ENCODE data around the gene YARS1.

The YARS1 gene

GRCh38 chr1:32733582-32734321, 83.4 kb downstream of the YARS1 start:
- no peak for ATAC-seq
- TF ChIP-seq PPARA (CRISPR knock-in tag; IDR thresholded peaks at IDR 0.05; ENCODE audit: borderline replicate concordance) (no peak), TOX (CRISPR knock-in tag; IDR thresholded peaks at IDR 0.05; ENCODE audit: borderline replicate concordance) (no peak), ESRRG (CRISPR knock-in tag; IDR thresholded peaks at IDR 0.05) (no peak), ISL1 (CRISPR knock-in tag; IDR thresholded peaks at IDR 0.05) (no peak), ZC3H10 (CRISPR knock-in tag; IDR thresholded peaks at IDR 0.05) (no peak), ZNF565 (CRISPR knock-in tag; conservative IDR thresholded peaks at IDR 0.05; ENCODE audit: low read depth) (no peak), TSHZ2 (CRISPR knock-in tag; IDR thresholded peaks at IDR 0.05) (no peak), OSR1 (CRISPR knock-in tag; IDR thresholded peaks at IDR 0.05) (no peak)
- TF ChIP-seq, protein P1, sequence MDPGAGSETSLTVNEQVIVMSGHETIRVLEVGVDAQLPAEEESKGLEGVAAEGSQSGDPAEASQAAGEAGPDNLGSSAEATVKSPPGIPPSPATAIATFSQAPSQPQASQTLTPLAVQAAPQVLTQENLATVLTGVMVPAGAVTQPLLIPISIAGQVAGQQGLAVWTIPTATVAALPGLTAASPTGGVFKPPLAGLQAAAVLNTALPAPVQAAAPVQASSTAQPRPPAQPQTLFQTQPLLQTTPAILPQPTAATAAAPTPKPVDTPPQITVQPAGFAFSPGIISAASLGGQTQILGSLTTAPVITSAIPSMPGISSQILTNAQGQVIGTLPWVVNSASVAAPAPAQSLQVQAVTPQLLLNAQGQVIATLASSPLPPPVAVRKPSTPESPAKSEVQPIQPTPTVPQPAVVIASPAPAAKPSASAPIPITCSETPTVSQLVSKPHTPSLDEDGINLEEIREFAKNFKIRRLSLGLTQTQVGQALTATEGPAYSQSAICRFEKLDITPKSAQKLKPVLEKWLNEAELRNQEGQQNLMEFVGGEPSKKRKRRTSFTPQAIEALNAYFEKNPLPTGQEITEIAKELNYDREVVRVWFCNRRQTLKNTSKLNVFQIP (CRISPR knock-in tag; IDR thresholded peaks at IDR 0.05; ENCODE audit: borderline replicate concordance, low read depth), result no peak
- TF ChIP-seq, protein P2, sequence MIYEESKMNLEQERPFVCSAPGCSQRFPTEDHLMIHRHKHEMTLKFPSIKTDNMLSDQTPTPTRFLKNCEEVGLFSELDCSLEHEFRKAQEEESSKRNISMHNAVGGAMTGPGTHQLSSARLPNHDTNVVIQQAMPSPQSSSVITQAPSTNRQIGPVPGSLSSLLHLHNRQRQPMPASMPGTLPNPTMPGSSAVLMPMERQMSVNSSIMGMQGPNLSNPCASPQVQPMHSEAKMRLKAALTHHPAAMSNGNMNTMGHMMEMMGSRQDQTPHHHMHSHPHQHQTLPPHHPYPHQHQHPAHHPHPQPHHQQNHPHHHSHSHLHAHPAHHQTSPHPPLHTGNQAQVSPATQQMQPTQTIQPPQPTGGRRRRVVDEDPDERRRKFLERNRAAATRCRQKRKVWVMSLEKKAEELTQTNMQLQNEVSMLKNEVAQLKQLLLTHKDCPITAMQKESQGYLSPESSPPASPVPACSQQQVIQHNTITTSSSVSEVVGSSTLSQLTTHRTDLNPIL (CRISPR knock-in tag; IDR thresholded peaks at IDR 0.05; ENCODE audit: low read depth), result no peak

DNA sequence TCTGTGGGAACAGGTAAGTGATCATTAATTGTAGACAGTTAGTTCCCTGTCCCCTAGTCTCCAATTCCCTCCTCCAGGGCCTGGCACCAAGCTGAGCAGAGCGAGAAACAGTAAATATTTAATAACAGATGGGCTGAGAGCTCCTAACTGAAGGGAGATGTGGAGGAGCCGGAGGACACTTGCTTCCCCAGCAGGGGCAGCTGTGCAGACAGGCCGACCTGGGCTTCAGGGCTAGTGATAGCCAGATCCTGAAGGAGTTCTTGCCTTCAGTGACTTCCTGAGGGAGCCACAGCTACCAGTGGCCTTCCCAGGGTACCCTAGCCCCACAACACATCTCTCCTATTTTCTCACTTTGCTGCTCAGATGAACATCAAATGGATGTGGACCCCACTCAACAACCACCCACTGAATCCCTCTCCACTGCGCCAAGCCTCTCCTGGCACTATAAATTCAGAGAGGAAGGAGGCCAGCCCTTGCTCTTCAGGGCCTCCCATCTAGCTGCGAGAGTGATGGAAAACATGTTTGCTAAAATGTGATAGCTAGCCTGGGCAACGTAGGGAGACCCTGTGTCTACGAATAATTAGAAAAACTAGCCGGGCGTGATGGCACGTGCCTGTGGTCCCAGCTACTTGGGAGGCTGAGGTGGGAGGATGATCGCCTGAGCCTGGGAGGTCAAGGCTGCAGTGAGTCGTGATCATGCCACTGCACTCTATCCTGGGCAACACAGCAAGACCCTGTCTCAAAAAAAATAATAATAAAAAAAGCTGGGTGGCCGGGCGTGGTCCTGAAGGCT, 87.7 kb downstream of the YARS1 start:
- TF ChIP-seq ZC3H10 (CRISPR knock-in tag; IDR thresholded peaks at IDR 0.05), result no peak
- TF ChIP-seq ESRRG (CRISPR knock-in tag; IDR thresholded peaks at IDR 0.05), result no peak
- TF ChIP-seq, protein P3, sequence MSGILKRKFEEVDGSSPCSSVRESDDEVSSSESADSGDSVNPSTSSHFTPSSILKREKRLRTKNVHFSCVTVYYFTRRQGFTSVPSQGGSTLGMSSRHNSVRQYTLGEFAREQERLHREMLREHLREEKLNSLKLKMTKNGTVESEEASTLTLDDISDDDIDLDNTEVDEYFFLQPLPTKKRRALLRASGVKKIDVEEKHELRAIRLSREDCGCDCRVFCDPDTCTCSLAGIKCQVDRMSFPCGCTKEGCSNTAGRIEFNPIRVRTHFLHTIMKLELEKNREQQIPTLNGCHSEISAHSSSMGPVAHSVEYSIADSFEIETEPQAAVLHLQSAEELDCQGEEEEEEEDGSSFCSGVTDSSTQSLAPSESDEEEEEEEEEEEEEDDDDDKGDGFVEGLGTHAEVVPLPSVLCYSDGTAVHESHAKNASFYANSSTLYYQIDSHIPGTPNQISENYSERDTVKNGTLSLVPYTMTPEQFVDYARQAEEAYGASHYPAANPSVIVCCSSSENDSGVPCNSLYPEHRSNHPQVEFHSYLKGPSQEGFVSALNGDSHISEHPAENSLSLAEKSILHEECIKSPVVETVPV (CRISPR knock-in tag; IDR thresholded peaks at IDR 0.05), result no peak
- no peak for TF ChIP-seq ZFP30 (CRISPR knock-in tag; IDR thresholded peaks at IDR 0.05)
- no peak for TF ChIP-seq PPARA (CRISPR knock-in tag; IDR thresholded peaks at IDR 0.05; ENCODE audit: borderline replicate concordance)
- TF ChIP-seq ISL1 (CRISPR knock-in tag; IDR thresholded peaks at IDR 0.05), result no peak
- TF ChIP-seq RARB (CRISPR knock-in tag; IDR thresholded peaks at IDR 0.05), result no peak
- TF ChIP-seq GLIS3 (CRISPR knock-in tag; IDR thresholded peaks at IDR 0.05), result no peak
- no peak for TF ChIP-seq ZNF8 (CRISPR knock-in tag; IDR thresholded peaks at IDR 0.05)
- TF ChIP-seq, protein P4, sequence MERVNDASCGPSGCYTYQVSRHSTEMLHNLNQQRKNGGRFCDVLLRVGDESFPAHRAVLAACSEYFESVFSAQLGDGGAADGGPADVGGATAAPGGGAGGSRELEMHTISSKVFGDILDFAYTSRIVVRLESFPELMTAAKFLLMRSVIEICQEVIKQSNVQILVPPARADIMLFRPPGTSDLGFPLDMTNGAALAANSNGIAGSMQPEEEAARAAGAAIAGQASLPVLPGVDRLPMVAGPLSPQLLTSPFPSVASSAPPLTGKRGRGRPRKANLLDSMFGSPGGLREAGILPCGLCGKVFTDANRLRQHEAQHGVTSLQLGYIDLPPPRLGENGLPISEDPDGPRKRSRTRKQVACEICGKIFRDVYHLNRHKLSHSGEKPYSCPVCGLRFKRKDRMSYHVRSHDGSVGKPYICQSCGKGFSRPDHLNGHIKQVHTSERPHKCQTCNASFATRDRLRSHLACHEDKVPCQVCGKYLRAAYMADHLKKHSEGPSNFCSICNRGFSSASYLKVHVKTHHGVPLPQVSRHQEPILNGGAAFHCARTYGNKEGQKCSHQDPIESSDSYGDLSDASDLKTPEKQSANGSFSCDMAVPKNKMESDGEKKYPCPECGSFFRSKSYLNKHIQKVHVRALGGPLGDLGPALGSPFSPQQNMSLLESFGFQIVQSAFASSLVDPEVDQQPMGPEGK (CRISPR knock-in tag; IDR thresholded peaks at IDR 0.05; ENCODE audit: borderline replicate concordance), result no peak
- no peak for TF ChIP-seq CSDC2 (CRISPR knock-in tag; IDR thresholded peaks at IDR 0.05)
- peak; percentile 15; the same call in 1 of the 3 replicates for ATAC-seq

DNA sequence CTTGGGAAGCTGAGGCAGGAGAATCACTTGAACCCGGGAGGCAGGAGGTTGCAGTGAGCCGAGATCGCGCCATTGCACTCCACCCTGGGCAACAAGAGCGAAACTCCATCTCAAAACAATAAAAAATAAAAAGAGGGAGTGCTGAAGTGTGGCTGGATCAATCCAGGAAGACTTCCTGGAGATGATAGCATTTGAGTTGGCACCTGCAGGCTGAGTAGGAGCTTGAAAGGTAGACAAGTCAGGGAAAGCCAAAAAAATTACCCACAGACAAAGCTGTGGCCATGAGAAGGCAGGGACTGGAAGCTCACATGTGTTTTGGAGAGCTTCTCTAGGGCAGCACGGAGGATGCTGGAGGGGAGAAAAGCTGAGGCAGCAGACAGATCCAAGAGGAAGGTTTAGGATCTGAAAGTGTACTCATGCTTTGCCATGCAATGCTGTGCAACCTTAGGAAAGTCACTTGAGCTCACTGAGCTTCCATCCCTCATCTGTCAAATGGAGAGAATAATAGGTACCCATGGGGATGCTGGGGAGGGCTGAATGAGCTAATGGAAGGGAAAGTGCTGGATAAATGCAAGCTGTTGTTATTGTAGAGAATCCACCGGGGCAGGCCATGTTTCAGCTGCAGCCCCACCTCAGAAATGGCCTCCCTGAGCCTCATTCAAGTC, 88.6 kb downstream of the YARS1 start:
- no peak for ATAC-seq
- TF ChIP-seq, protein P1 (CRISPR knock-in tag; IDR thresholded peaks at IDR 0.05; ENCODE audit: borderline replicate concordance, low read depth), result no peak
- no peak for TF ChIP-seq ZC3H10 (CRISPR knock-in tag; IDR thresholded peaks at IDR 0.05)
- no peak for TF ChIP-seq SNAI2 (CRISPR knock-in tag; IDR thresholded peaks at IDR 0.05)
- peak; percentile 87 for TF ChIP-seq ZFP3 (CRISPR knock-in tag; IDR thresholded peaks at IDR 0.05)

All from SK-N-SH treated with all-trans-retinoic acid at 6 μM for 48 hours (cell line).